Coronary artery (tissue), 2 donors: ENCODE data around the gene MFRP.

ENCODE experiments used
- DNase-seq: peaks from one replicate; pipeline ENCODE4 v3.0.0-alpha.2; 2017; ENCODE audit warnings: low spot score
- H3K27ac ChIP-seq, 2 donors: fragments of 200-600 bp; sonication (generic); one replicate each; pipeline ENCODE4 v1.5.1; 2016 to 2019
- H3K4me3 ChIP-seq: fragments of 200-600 bp; sonication (generic); 2 replicates; pipeline ENCODE4 v1.5.1; 2016; ENCODE audit warnings: mild to moderate bottlenecking, moderate library complexity
- TF ChIP-seq, protein P1 (sequence below): fragments of 200-600 bp; sonication (generic); IDR thresholded peaks from one replicate; pipeline ENCODE4 v1.5.1; 2019; ENCODE audit warnings: antibody characterized with exemption

Gene MFRP

DNA sequence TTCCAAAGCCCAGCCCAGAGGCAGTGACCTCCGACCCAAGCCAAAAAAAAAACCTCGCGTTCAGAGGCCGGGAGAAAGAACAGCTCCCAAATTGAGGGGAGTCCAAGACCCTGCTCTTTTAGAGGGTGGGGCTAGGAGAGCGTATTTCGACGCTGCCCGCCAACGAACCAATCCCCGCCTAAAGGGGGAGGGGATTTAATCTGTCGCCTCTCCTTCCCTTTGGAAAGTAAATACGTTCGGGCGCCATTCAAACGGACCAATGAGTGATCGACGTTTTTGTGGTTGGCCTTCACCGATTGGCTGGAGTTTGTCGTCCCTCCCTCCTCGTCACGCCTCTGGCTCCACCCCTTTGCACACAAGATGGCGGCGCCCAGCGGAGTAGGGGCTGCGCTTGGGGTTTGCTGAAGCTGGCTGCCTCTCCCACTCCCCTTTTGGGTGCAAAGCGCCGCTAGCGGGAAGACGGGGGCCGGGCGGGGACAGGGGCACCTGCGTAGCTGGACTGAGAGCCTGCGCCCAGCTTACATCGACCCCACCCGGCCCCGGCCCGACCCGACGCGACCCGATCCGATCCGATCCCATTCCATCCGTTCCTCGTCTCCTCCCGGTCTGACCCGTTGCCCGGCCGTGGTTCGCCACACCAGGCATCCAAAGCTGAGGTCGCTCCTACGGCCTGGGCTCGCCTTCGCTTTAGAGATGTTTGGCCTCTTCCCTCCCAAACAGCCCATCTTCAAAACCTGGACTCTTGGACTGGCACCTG is 12.2 kb downstream of the MFRP start, which contains the start of gene RNF26:
Gene RNF26 (plus strand): TSS at position 354 of the 757 bp plus-strand sequence. CDS start 596 bp downstream, outside the sequence.
- peak; percentile 97 for DNase-seq
- Histone ChIP-seq H3K4me3 (peak within 1 kb of the TSS; percentile 98), H3K27ac (peak within 1 kb of the TSS; percentile 80 to 92)
- TF ChIP-seq, protein P1, sequence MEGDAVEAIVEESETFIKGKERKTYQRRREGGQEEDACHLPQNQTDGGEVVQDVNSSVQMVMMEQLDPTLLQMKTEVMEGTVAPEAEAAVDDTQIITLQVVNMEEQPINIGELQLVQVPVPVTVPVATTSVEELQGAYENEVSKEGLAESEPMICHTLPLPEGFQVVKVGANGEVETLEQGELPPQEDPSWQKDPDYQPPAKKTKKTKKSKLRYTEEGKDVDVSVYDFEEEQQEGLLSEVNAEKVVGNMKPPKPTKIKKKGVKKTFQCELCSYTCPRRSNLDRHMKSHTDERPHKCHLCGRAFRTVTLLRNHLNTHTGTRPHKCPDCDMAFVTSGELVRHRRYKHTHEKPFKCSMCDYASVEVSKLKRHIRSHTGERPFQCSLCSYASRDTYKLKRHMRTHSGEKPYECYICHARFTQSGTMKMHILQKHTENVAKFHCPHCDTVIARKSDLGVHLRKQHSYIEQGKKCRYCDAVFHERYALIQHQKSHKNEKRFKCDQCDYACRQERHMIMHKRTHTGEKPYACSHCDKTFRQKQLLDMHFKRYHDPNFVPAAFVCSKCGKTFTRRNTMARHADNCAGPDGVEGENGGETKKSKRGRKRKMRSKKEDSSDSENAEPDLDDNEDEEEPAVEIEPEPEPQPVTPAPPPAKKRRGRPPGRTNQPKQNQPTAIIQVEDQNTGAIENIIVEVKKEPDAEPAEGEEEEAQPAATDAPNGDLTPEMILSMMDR = no peak

DNA sequence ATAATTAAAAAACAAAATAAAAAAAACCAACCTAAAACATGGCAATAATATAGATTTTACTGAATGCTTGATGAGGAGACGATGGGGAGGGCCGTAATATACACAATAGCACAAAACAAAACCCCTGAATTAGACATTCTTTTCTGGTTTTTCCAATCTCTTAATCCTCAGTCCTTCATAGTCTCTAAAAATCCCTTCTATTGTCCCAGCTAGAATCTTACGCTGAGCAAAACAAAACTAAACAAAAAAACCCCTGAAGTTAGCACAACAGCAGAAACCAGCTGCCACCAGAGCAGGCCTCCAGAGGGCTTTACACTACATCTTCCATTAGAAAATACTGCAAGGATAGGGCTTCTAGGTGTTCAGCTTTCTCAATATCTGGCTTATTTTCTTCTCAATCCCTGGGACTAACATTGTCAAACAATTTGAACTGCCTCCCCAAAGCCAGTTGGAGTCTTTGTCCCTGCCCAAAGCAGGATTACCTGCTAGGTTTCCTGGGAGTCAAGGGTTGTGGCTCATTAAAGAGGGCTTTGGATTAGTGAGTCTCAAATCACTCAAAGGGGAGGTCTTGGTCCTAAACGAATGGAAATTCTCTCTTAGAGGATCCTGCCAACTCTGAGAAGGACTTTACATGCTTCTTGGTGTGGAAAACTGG is 14.3 kb downstream of the MFRP start:
- DNase-seq = no peak
- Histone ChIP-seq H3K27ac (no peak overlapping the region), H3K4me3 (no peak overlapping the region)
- TF ChIP-seq, protein P1 = no peak

DNA sequence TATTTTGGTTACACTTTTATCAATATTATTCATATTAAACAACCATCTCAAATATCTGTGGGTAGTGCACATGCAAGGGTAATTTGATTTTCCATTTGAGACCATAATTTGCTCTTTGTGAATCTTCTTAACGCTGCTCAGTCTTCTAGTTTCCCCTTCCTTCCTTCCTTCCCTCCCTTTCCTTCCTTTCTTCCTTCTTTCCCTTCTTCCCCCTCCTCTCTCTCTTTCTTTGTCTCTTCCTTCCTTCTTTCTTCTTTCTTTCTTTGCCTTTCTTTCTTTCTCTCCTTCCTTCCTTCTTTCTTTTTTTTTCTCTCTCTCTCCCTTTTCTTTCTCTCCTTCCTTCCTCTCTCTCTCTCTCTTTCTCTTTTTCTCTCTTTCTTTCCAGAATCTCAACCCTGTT is 16.3 kb downstream of the MFRP start:
- TF ChIP-seq, protein P1 = no peak
- Histone ChIP-seq H3K4me3 (no peak overlapping the region), H3K27ac (no peak overlapping the region)
- no peak for DNase-seq

DNA sequence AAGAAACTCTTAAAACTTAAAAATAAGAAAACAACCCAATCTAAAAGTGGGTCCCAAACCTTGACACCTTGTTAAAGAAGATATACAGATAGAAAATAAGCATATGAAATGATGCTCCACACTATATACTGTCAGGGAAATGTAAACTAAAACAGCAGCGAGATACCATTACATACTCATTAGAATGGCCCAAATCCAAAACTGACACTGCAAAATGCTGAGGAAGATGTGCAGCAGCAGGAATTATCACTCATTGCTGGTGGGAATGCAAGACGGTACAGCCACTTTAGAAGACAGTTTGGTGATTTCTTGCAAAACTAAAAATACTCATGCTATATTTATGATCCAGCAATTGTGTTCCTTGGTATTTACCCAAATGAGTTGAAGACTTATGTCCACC is 17.2 kb downstream of the MFRP start:
- no peak overlapping the region for H3K4me3 ChIP-seq

DNA sequence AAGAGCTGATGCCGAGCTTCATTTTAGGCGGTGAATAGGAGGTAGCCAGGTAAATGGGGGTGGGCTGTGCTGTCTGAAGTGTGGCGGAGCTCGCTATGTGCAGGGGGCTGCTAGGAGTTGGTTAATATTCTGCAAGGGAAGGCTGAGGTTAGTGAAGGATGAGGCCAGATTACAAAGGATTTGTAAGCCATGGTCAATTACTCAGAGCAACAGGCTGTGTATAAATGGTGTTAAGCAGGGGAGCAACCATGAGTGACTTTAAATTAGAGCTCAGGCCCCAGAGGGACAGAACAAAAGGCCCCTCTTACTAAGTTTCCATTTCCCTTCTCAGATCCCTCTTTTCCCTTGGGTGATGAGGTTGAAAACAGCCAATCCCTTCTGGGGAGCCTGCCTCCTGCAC is 22.3 kb downstream of the MFRP start:
- DNase-seq = no peak
- Histone ChIP-seq H3K27ac (no peak overlapping the region), H3K4me3 (no peak overlapping the region)
- TF ChIP-seq, protein P1 = no peak

More for the DNA sequence above, 17.2 kb downstream of the MFRP start:
- TF ChIP-seq, protein P1 = no peak
- H3K27ac ChIP-seq = no peak overlapping the region
- DNase-seq = no peak

DNA sequence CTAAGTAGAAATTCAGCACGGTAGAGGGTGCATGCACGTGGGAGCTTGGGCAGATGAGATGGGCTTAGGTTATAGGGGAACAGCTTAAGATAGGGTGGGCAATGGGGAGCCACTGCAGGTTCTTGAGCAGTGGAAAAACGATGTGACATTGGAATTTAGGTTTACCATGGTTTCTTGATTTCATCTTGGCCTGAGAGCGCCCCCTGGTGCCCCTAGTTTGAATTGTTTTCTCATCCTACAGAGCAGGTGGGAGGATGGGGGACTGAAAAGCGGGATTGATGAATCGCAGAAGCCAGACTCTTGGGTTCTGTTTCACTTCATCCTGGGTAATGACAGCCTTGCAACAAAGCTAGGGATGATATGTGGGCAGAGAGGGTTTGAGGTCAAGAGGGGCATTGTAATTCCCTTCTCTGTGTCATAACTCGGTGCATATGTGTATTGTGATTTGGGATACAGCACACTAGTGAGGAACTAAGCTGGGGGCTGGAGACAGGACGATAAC is 22.9 kb downstream of the MFRP start:
- TF ChIP-seq, protein P1 = peak; percentile 54
- peak; percentile 82 for DNase-seq
- Histone ChIP-seq H3K27ac (peak overlapping the region in 1 of 2 donors; percentile 99), H3K4me3 (no peak overlapping the region)
